SK-N-MC (cell line): ENCODE measurements around the gene KLHL15.

Source experiments
- EZH2 ChIP-seq: fragments of 200-600 bp; sonication (generic); IDR thresholded peaks from one replicate; pipeline ENCODE4 v1.6.1; 2017; ENCODE audit warnings: antibody characterized with exemption
- POLR2AphosphoS5 ChIP-seq: IDR thresholded peaks from 2 replicates; pipeline ENCODE4 v1.6.1; 2012; ENCODE audit warnings: mild to moderate bottlenecking, low read depth, low read length, borderline replicate concordance

DNA sequence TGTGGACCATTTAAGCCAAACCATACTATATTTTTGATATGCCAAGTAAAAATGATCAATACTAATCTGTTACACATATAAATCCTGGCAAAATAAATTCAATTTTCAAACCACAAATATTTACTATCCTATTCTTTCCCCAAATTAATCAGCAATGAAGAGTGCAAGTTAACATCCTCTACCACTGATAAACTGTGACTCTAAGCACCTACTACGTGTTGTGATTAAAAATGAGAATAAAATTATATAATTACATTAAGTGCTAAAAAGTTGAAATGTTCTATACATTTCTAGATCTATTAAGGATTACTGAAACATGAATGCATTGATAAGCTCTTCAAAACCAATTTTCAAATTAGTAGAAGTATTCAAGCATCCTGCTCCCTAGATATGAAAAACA is 3.4 kb downstream of the KLHL15 start:
- TF ChIP-seq POLR2AphosphoS5 (no peak), EZH2 (no peak)
